GM21515 (cell line): ENCODE results near the gene SCUBE2.
"Not testable (repeated sequence)": the region's sequence is repeated elsewhere in the genome, so short reads cannot be mapped to it uniquely, and the experiment has no call there.

Source experiments
- ATAC-seq: cut with Tn5 transposase; IDR thresholded peaks from one replicate; pipeline ENCODE4 v1.9.1; 2021; ENCODE audit not compliant: unreplicated experiment

Gene SCUBE2

DNA sequence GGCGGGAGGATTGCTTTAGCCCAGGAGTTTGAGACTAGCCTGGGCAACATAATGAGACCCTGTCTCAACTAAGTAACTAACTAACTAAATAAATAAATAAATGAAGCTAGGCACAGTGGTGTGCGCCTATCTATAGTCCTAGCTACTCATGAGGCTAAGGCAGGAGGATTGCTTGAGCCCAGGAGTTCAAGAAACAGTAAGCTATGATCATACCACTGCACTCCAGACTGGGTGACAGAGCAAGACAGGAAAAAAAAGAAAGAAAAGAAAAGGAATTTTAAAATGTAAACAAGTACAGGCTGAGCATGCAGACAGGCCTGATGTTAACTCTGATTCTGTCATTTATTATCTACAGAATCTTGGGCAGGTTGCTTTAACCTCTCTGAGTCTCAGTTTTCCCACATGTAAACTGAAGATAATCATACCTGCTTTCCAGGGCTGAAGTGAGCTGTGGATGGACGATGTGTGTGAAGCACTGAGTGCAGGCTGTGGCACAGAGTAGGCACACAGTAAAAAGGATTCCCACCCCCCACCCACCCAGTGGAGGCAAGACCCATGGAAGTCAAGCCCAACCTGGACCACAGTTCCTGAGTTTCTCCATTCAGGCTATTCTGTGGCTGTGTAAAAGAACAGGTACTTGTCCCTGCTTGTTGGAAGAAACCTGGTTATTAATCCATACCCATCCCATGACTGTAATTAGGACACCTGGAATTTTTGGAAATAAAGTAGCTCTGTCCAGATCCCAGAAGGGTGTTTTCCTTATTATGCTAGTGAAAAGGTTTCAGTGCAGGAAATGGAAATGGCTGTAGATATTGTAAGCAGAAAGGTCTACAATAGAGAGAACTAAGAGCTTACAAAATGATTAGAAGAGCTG is 18.7 kb upstream of the SCUBE2 start:
- no peak for ATAC-seq

DNA sequence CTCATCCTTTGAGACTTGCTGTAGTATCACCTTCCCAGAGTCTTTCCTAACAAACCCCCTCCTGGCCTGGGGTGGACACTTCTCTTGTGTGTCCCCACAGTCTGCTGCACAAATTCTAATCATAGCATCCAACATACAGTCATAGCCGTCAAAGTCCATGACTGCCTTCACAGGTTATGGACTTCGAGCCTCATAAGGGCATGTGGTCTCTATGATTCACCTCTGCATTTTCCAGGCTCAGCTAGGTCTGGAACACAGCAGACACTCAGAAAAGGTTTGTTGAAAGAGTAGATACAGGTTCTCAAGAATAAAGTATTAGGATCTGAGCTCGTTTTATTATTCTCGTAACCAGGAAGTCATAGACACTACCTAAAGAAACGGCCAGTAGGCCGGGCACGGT is 13.2 kb upstream of the SCUBE2 start:
- ATAC-seq: no peak

DNA sequence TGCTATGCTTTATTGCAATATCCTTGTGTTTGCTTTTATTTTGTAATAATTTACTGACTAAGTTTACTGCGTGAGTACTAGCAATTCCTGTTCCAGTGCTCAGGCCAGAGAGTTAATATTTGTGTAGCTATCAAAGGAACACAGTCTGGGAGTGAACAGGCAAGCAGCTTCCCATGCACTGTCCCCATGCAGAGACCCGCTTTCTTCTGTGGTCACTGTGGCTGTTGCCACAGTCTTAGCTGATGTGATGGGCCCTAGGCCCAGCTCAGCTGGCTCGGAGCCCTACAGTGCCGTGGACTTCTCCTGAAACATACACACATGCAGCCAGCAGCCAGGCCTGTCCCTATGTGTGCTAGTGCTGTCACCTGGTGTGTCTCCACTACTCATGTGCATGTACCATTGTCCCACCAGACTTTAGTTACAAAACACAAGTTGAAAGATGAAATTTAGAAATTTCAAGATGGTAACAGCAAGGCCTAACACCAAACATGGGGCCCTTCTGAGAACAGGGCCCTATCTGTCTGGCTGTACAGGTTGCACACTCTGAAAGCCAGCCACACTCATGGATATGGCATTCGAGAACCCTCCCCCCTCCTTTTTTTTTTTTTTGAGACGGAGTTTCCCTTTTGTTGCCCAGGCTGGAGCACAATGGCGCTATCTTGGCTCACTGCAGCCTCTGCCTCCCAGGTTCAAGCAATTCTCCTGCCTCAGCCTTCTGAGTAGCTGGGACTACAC is 12.3 kb upstream of the SCUBE2 start:
- no peak for ATAC-seq

DNA sequence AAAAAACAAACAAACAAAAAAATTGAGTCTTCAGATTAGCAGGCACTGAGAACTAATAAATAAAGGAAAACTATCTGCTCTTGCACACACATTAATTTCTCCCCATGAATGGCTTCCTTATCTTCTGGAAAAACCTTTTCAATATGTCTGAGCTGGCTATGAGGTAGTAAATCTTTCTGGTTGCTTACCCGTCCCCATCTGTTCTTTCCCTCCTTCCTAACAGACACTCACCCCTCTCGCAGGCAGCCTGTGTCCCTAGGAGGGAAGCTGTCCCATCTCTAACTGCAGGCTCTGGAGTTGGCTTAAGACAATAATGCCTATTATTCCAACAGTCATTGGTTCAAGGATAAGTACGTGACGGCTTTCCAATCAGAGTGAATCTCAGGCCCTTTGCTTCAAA is 8.2 kb upstream of the SCUBE2 start:
- ATAC-seq: no peak

DNA sequence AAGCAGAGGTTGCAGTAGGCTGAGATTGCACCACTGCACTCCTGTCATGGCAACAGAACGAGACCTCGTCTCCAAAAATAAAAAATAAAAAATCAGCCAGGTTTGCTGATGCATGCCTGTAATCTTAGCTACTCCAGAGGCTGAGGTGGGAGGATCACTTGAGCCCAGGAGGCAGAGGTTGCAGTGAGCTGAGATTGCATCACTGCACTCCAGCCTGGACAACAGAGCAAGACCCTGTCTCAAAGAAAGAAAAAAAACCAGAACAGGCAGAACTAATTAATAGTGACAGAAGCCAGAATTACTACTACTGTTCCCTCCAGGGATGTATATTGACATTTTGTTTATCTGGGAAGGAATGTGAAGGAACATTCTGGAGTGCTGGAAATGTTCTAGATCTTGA is 7.1 kb upstream of the SCUBE2 start:
- not testable (repeated sequence) for ATAC-seq

DNA sequence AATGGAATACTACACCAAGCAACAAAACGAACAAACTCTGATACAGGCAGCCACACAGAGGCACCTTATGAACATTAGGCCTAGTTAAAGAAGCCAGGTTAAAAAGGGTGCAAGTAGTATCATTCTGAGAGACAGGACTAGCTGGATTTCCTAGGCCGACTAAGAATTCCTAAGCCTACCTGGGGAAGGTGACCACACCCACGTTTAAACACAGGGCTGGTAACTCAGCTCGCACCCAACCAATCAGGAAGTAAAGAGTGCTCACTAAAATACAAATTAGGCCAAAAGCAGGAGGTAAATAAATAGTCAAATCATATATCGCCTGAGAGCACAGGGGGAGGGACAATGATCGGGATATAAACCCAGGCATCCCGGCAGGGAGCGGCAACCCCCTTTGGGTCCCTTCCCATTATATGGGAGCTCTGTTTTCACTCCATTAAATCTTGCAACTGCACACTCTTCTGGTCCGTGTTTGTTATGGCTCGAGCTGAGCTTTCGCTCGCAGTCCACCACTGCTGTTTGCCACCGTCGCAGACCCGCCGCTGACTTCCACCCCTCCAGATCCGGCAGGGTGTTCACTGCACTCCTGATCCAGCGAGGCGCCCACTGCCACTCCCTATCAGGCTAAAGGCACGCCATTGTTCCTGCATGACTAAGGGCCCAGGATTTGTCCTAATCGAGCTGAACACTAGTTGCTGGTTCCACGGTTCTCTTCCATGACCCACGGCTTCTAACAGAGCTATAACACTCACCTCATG is 6.0 kb upstream of the SCUBE2 start:
- not testable (repeated sequence) for ATAC-seq

DNA sequence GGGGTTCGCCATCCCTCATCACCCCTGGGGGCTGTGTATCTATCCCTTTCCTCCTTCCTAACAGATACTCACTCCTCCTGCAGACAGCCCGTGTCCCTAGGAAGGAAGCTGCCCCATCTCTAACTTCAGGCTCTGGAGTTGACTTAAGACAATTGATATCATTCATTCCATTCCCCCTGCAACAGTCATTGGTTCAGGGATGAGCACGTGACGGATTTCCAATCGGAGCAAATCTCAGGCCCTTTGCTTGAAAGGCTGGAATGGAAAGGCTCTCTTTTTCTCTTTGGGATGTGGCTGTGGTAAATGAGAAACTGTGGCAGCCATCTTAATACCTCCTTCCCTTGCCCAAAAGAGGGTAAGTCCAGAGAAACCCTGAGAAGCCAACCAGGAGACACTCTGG is 5.0 kb upstream of the SCUBE2 start:
- ATAC-seq: no peak

DNA sequence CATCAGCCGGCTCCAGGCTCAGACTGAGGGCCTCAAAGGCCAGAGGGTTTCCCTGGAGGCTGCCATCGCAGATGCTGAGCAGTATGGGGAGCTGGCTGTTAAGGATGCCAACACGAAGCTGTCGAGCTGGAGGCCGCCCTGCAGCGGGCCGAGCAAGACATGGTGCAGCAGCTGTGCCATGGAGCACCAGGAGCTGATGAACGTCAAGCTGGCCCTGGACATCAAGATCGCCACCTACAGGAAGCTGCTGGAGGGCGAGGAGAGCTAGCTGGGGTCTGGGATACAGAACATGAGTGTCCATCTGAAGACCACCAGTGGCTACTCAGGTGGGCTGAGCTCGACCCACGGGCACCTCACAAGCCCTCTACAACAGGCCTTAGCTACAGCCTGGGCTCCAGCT is 4.0 kb upstream of the SCUBE2 start:
- no peak for ATAC-seq

DNA sequence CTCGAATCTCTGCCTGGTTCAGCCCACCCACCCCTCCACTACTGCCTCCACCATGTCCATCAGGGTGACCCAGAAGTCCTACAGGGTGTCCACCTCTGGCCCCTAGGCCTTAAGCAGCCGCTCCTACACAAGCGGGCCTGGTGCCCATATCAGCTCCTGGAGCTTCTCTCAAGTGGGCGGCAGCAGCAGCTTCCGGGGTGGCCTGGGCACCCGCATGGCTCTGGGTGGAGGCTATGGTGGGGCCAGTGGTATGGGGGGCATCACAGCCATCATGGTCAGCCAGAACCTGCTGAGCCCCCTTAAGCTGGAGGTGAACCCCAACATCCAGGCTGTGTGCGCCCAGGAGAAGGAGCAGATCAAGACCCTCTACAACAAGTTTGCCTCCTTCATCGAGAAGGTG is 3.0 kb upstream of the SCUBE2 start:
- ATAC-seq: no peak

DNA sequence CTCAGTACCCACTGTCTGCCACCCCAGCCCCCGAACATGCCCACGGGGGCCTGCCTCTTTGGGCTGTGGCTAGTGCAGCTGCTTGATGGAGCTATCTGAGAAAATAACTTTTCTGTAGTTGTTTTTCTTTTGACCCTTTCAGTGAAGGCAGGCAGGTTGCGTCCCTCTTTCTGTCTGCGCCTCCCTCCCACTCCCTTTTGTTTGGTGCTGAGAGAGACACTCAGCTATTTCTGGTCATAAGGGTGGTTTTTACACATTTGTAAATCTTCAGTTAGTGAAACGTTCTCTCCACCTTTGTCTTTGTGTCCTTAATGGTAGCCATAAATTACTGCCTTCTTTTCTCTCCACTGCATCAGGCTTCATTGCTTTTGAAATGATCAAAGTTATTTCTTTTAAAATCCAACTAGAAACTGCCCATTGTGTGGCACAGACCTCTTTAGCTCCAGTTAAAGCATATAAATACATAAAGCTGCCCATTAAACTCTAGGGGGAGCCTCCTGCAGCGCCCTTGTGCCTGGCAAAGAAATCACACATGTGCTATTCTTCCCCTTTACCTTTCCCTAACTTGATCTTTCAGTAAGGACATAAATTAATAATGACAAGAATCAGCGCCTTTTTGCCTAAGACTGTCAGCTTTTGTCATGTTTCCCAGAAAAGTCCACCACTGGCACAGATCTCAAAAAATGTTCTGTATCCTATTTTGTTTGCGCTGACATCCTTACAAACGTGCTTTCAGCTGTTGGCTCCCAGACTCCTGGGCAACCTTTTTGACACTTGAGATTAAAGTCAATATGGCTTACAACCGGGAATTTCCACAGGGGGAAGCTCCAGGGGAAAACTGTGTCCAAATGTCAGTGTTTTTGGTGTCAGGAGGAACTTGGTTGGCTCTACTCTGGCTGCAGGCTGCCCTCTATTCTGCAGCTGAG is 1.7 kb upstream of the SCUBE2 start:
- ATAC-seq: no peak

DNA sequence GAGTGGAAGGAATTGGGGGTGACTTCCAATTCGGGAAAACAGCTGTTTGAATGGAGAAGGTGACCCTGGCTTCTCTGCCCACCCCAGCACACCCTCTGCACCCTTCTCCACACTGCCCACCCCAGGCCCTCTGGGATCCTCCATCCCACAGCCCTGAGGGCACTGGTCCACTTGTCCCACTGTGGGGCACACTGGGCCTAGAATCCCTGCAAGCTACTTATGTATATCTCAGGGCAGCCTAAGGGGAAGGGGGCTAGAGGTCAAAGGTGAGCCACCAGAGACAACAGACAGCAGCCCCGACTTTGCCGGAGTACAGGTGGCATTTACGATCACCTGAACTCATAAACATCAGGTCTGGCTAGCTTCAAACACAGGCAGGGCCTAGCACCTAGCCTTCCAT is 673 bp upstream of the SCUBE2 start:
- no peak for ATAC-seq

DNA sequence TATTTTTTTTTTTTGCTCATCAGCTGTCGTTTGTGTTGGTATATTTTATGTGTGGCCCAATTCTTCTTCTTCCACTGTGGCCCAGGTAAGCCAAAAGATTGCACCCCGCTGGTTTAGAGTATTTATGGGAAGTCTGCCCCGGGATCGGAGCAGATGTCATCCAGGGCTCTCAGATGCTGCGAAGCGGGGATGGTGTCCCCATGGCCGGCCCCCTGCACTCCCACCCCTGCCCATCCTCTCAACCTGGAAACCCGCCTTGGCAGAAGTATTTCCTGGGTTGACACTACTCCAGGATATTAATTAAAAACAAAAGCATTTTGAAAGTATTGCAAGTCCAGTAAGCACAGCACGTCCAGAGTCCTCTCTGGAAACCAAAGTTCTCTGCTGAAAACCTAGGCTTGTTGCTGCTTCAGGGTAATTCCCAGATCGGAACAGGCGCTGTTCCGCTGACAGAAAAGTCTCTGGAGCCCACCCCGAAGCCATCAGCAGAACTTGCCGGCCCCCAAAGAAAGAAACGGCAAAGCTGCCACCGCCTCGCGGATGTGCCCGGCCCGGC is 833 bp downstream of the SCUBE2 start:
- no peak for ATAC-seq

DNA sequence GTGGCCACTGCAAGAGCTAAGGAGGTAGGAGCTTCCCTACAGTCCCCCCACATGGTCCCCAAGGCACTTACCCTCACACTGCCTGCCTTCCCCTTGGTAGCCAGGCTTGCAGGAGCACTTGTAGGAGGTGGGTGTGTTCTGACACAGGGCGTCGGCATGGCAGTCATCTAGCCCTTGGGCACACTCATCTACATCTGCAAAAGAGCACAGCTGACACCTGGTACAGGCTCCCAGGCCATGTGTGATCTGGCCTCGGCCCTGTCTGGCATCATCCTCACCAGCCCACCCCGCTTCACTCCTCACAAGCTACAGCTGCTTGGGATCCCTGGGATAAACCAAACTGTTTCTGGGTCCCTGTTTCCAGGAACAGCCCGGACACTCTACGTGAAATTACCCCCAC is 1.8 kb downstream of the SCUBE2 start:
- ATAC-seq: no peak

DNA sequence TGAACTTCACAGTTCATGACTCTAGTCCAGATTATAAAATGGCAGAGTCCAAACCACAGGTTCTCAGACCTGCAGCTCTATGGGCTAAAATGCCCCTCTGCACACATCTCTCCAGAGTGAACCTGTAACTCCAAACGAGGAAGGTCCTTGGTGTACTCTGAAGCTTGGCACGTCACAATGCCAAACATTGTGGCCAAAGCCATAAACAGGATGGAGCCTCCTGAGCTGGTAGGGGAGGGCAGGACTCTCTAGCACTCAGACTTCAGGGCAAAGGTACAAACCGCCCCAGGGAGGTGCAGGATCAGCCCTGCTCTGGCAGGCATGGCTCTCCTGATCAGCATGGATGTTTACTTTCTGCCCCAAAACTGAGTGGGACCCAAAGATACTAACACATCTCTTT is 2.3 kb downstream of the SCUBE2 start:
- no peak for ATAC-seq

DNA sequence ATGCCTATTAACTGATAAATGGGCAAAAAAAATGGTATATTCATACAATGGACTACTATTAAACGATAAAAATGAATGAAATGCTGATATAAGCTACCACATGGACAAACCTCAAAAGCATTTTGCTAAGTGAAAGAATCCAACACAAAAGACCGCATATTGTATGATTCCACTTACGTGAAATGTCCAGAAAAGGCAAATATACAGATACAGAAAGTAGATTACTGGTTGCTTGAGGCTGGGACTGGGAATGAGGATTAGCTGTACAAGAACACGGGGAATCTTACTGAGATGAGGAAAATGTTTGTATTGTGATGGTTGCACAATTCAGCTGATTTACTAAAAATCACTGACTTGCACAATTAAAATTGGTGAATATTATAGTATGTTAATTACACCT is 8.8 kb downstream of the SCUBE2 start:
- ATAC-seq: no peak

DNA sequence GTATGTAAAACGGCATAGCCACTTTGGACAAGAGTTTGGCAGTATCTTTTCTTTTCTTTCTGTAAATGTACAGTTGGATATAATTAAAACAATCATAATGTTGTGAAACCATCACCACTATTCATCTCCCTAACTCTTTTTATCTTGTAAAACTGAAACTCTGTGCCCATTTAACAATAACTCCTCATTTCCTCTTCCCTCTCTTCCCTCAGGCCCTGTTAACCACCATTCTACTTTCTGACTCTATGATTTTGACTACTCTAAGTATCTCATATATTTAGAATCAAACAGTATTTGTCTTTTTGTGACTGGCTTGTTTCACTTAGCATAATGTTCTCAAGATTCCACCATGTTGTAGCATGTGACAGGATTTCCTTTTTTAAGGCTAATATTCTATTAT is 10.2 kb downstream of the SCUBE2 start:
- ATAC-seq: no peak

DNA sequence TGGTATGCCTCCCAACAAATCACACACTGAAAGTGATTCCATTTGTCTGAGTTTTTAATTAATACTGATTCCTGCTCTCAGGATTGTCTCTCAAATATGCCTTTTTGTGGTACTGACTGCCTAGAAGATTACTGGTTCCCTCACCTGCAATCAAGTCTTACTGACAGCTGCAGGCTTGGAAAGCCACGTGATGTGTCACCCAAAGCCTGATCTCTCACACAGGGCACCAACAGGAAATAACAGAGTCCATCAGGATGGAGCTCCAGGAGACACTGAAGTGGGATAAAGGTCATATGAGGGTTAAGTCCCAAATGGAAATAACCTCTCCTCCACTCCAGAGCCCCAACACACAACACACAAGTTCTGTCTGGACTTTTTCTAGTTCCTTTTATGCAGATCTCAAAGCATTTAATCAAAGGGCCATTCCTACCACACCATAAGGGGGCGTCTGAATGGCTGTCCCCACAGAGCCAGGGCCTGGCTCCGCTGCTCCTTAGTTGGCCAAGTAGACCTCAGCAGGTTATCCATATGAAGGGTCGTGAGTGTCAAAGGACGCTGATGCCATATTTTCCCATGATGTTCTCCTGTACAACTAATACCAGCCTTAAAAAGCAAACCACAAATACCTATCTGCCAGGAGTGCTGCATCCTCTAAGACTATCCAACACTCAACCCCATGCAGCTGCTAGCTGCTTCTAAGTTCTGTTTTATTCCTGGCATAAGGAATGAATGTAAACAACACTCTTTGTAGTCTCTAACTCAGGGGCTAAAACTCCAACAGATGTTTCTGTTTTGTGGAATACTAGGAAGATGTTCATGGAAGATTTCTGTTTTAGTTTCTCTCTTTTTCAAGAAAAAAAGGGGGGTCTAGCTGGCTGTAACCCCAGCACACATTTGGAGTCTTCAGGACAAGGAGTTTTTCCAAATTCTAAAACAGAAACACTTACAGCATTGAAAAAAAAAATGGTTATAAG is 13.0 kb downstream of the SCUBE2 start:
- no peak for ATAC-seq

DNA sequence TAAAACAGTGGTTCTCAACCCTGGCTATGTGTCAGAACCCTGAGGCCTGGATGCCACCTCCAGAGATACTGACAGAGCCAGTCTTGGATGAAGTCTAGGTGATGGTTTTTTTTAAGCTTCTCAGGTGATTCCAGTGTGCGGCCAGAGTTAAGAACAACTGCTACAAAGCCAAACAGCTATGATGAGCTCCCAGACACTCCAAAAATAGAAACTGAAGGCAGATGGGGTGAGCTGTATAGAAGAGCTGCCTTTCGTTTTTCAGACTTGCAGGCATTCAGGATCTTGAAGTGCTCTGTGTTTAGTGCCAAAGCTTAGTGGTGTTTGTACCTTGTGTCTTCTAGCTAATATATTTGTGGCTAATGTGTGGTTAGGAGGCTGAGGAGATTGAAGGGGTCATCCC is 14.2 kb downstream of the SCUBE2 start:
- no peak for ATAC-seq

DNA sequence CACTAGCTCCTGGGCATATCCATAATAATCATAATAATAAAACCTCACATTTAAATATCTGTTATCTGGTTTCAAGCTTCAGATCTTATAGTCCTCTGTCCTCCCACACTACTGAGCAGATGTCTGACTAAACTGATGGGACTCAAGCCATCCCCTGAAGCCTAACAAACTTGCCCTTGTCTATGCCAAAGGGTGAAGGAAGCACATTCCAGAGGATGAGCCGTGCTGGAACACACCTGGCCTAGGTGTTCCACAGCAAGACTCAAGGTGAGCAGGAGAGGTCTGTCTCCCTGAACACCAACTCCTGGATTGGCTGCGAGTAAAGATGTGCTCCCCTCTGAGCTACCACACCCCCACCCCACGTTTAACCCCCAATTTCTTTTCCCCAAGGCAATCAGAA is 14.7 kb downstream of the SCUBE2 start:
- no peak for ATAC-seq
